Cardiac fibroblast (primary cell): ENCODE data around the gene MTA1.

Source experiments
- DNase-seq, 2 donors: peaks; one replicate each; pipeline versions ENCODE4 v3.0.0 to v3.0.0-alpha.2; 2010; ENCODE audit warnings: low read depth in 2 of 2
- H3K4me3 ChIP-seq, 2 donors: replicated peaks in 1 of 2; 1 replicate in 1 of 2; 2 replicates in 1 of 2; pipeline ENCODE4 v1.5.1; 2011; ENCODE audit warnings: low read depth in 2 of 2, low read length in 2 of 2, mild to moderate bottlenecking in 2 of 2, moderate library complexity in 1 of 2
- TF ChIP-seq, protein P1 (sequence below): IDR thresholded peaks from one replicate; pipeline ENCODE4 v1.5.1; 2011; ENCODE audit warnings: low read depth, mild to moderate bottlenecking, low read length, inconsistent platforms

MTA1 gene

GRCh38 chr14:105384041-105384557 lies 35.5 kb upstream of the MTA1 start:
- no peak overlapping the region for H3K4me3 ChIP-seq
- DNase-seq: no peak
- TF ChIP-seq, protein P1, sequence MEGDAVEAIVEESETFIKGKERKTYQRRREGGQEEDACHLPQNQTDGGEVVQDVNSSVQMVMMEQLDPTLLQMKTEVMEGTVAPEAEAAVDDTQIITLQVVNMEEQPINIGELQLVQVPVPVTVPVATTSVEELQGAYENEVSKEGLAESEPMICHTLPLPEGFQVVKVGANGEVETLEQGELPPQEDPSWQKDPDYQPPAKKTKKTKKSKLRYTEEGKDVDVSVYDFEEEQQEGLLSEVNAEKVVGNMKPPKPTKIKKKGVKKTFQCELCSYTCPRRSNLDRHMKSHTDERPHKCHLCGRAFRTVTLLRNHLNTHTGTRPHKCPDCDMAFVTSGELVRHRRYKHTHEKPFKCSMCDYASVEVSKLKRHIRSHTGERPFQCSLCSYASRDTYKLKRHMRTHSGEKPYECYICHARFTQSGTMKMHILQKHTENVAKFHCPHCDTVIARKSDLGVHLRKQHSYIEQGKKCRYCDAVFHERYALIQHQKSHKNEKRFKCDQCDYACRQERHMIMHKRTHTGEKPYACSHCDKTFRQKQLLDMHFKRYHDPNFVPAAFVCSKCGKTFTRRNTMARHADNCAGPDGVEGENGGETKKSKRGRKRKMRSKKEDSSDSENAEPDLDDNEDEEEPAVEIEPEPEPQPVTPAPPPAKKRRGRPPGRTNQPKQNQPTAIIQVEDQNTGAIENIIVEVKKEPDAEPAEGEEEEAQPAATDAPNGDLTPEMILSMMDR: no peak

GRCh38 chr14:105384605-105385321 lies 34.9 kb upstream of the MTA1 start:
- DNase-seq: no peak
- no peak overlapping the region for H3K4me3 ChIP-seq
- TF ChIP-seq, protein P1: no peak

DNA sequence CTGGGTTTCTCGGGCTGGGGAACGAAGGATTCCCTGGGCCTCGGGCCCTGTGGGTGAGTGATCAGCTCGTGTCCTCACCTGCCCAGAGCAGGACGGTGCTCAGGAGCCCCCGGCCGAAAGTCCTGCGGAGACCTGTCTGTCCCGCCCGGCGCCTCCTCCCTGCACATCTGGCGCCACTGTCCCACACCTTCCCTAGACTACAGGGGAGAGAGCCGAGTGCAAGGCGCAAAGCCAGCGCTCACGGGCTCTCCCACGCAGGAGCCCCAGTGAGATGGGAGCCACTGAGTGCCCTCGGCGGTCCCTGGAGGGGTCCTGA lies 34.3 kb upstream of the MTA1 start:
- no peak overlapping the region for H3K4me3 ChIP-seq
- no peak for DNase-seq
- TF ChIP-seq, protein P1: no peak

- TF ChIP-seq, protein P1: no peak
- no peak for DNase-seq
- no peak overlapping the region for H3K4me3 ChIP-seq
These were observed 33.8 kb upstream of the MTA1 start for GRCh38 chr14:105385698-105386365.

DNA sequence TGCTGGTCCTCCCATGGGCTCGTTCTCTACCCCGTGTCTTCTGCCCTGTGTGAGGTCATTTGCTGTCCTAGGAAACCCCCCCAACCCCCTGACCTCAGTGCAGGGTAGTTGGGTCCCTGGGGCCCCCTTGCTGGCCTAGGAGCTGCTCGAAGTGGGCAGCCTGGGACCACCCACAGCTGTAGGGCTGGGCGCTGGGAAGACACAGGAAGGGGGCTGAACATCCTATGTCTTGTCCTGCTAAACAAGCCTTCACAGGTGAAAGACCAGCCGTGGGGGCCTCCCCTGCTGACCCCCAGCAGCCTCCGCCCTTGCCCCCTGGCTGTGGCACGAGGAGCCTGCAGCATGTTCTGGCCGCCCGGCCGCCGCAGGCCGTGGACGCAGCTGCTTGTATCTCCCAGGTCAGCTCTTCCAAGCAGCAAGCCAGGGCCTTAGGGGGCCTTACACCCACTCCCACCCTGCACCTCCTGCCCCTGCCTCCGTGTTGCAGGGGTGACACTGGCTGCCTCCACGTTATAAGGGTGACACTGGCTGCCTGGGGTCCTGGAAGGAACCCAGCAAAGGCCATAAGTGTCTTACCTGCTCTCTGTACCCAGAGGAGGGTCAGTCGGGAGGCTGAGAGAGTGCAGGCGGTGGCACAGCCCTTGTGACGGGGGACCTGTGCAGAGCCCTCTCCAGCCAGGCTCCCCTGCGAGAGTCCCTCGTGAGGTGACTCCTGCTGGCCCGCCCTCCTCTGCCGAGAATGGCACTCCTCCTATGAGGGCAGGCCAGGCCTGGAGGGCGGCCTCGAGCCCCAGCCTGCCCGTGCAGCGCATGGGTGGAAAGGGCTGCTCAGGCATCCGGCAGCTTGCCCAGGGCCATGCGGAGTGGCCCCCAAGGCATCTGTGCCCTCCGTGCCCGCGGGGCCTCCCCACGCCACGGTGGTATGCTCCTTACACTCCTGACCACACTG lies 32.8 kb upstream of the MTA1 start:
- TF ChIP-seq, protein P1: no peak
- H3K4me3 ChIP-seq: no peak overlapping the region
- DNase-seq: no peak

- TF ChIP-seq, protein P1: no peak
- no peak for DNase-seq
- no peak overlapping the region for H3K4me3 ChIP-seq
These were observed 32.1 kb upstream of the MTA1 start for GRCh38 chr14:105387530-105387922.
